SU-DHL-6 (cell line): ENCODE results near the gene ACOX1.

Experiments
- CTCF ChIP-seq: fragments of 200-600 bp; sonication (generic); IDR thresholded peaks from one replicate; pipeline ENCODE4 v1.5.1; 2017; ENCODE audit warnings: antibody characterized with exemption, mild to moderate bottlenecking, low read length, moderate library complexity; ENCODE audit not compliant: insufficient read depth, poor library complexity, severe bottlenecking
- EZH2phosphoT487 ChIP-seq: fragments of 200-600 bp; sonication (generic), shearing (Covaris generic); conservative IDR thresholded peaks from 2 replicates; pipeline ENCODE4 v1.6.1; 2018; ENCODE audit warnings: mild to moderate bottlenecking, antibody characterized with exemption, low read length, moderate library complexity, mixed read lengths

GRCh38 chr17:75940727-75941441 lies 38.1 kb downstream of the ACOX1 start, which contains the start of gene FBF1:
- TF ChIP-seq CTCF = no peak
- no peak for TF ChIP-seq EZH2phosphoT487
